ENCODE measurements around the gene ACSM3. TPM values are rescaled to one million over a fixed set of nuclear protein-coding genes. Genes with fewer than 3 reads are reported as not detected.
A peak's percentile ranks its signal among the peaks of the same experiment; 100 is the strongest.
"Not testable (repeated sequence)": the region's sequence is repeated elsewhere in the genome, so short reads cannot be mapped to it uniquely, and the experiment has no call there.

ACSM3 gene
- 2.0 and 2.3 TPM in 2 replicates for total RNA-seq (2022)
- Bru-seq, nascent RNA = percentile 22 among the genes with signal in this experiment
- BruChase-seq, experiment 1, labeled RNA remaining after a 6-hour chase = percentile 23 among the genes with signal in this experiment
- percentile 21 among the genes with signal in this experiment for BruChase-seq, experiment 2, labeled RNA remaining after a 2-hour chase
- long read RNA-seq, partial matches to known transcripts = 0 of 10 reads
- long read RNA-seq, other reads (novel, unspliced or antisense) = 10 of 10 reads

GRCh38 chr16:20763461-20764232, at the start of gene ACSM3:
TSS of gene ACSM3 (plus strand) at chr16:20764014. CDS start at chr16:20770035, 6,021 bp downstream.
- Mint-ChIP-seq H3K27ac (ENCODE audit: low read depth, unreplicated experiment) (peak within 1 kb of the TSS; percentile 54), H3K9me3 (ENCODE audit: unreplicated experiment) (no peaks in the 10 kb centered on the region), H3K36me3 (ENCODE audit: insufficient read depth, unreplicated experiment) (no peaks in the 10 kb centered on the region), H3K4me1 (ENCODE audit: insufficient read depth, unreplicated experiment) (peaks cover 12% of the 10 kb centered on the region), H3K27me3 (ENCODE audit: insufficient read depth, unreplicated experiment) (no peaks in the 10 kb centered on the region), H3K4me3 (ENCODE audit: unreplicated experiment) (peak within 1 kb of the TSS; percentile 88)
- BruUV-seq (replicated peaks) = no TSS peak
- CTCF ChIA-PET = interaction anchor here (0.7 to 1.9 kb wide), 2 partner anchors 9 to 27 kb away, joined by 3 to 5 read pairs; no protein-coding TSS in a partner anchor
- POLR2A ChIA-PET = interaction anchor here (0.9 to 1.4 kb wide), 4 partner anchors 12 to 42 kb away, joined by 3 to 4 read pairs (median 4); no protein-coding TSS in a partner anchor
- no peak for TF ChIP-seq CTCF (IDR thresholded peaks at IDR 0.05; ENCODE audit: unreplicated experiment)
- intact Hi-C loops (cut with micrococcal nuclease) = no loop called here
- peak; percentile 87 for DNase-seq (ENCODE audit: unreplicated experiment)

GRCh38 chr16:20717718-20718117, 46.1 kb upstream of the ACSM3 start:
- CTCF ChIA-PET = interaction anchor here (0.7 to 1.8 kb wide), 5 partner anchors 9 to 810 kb away, joined by 3 to 6 read pairs (median 5); no protein-coding TSS in a partner anchor
- H3K27ac Mint-ChIP-seq (ENCODE audit: low read depth, unreplicated experiment); DNase-seq (ENCODE audit: unreplicated experiment); POLR2A ChIA-PET; BruUV-seq (replicated peaks); H3K36me3 Mint-ChIP-seq (ENCODE audit: insufficient read depth, unreplicated experiment); H3K9me3 Mint-ChIP-seq (ENCODE audit: unreplicated experiment); intact Hi-C loops (cut with micrococcal nuclease); H3K4me1 Mint-ChIP-seq (ENCODE audit: insufficient read depth, unreplicated experiment); H3K4me3 Mint-ChIP-seq (ENCODE audit: unreplicated experiment): not testable (repeated sequence)
- H3K27me3 Mint-ChIP-seq (ENCODE audit: insufficient read depth, unreplicated experiment) = peaks cover 13% of the 10 kb centered on the region

GRCh38 chr16:20720251-20720650, 43.6 kb upstream of the ACSM3 start:
- no peak for DNase-seq (ENCODE audit: unreplicated experiment)
- peaks cover 13% of the 10 kb centered on the region for H3K27me3 Mint-ChIP-seq (ENCODE audit: insufficient read depth, unreplicated experiment)
- no peak for TF ChIP-seq CTCF (IDR thresholded peaks at IDR 0.05; ENCODE audit: unreplicated experiment)
- H3K27ac Mint-ChIP-seq (ENCODE audit: low read depth, unreplicated experiment) = no peak overlapping the region
- BruUV-seq (replicated peaks) = no TSS peak
- CTCF ChIA-PET = interaction anchor here (1.0 kb wide), 1 partner anchor 21 kb away, joined by 5 read pairs; the partner anchor contains the start of gene THUMPD1
- no peaks in the 10 kb centered on the region for H3K9me3 Mint-ChIP-seq (ENCODE audit: unreplicated experiment)
- H3K36me3 Mint-ChIP-seq (ENCODE audit: insufficient read depth, unreplicated experiment) = no peaks in the 10 kb centered on the region
- H3K4me3 Mint-ChIP-seq (ENCODE audit: unreplicated experiment) = no peak overlapping the region
- POLR2A ChIA-PET = no interaction called here
- intact Hi-C loops (cut with micrococcal nuclease) = no loop called here
- H3K4me1 Mint-ChIP-seq (ENCODE audit: insufficient read depth, unreplicated experiment) = no peaks in the 10 kb centered on the region

GRCh38 chr16:20726661-20727060, 37.2 kb upstream of the ACSM3 start:
- ChIA-PET POLR2A (no interaction called here), CTCF (no interaction called here)
- no peak for TF ChIP-seq CTCF (IDR thresholded peaks at IDR 0.05; ENCODE audit: unreplicated experiment)
- H3K27me3 Mint-ChIP-seq (ENCODE audit: insufficient read depth, unreplicated experiment) = no peaks in the 10 kb centered on the region
- intact Hi-C loops (cut with micrococcal nuclease) = no loop called here
- no peaks in the 10 kb centered on the region for H3K4me1 Mint-ChIP-seq (ENCODE audit: insufficient read depth, unreplicated experiment)
- H3K36me3 Mint-ChIP-seq (ENCODE audit: insufficient read depth, unreplicated experiment) = no peaks in the 10 kb centered on the region
- no peaks in the 10 kb centered on the region for H3K9me3 Mint-ChIP-seq (ENCODE audit: unreplicated experiment)
- no peak overlapping the region for H3K27ac Mint-ChIP-seq (ENCODE audit: low read depth, unreplicated experiment)
- H3K4me3 Mint-ChIP-seq (ENCODE audit: unreplicated experiment) = no peak overlapping the region
- no peak for DNase-seq (ENCODE audit: unreplicated experiment)
- BruUV-seq (replicated peaks) = no TSS peak

Measured in MCF 10A (cell line).